ENCODE results near the gene CCDC24.

CCDC24 gene

GRCh38 chr1:43992232-43992995 lies 1.0 kb downstream of the CCDC24 start:
- no peak for TF ChIP-seq CTCF (IDR thresholded peaks at IDR 0.05; ENCODE audit: insufficient read depth, low read depth, low read length, missing control alignments)
- DNase-seq (ENCODE audit: low read depth), result no peak
- peak overlapping the region; percentile 62 for H3K4me3 ChIP-seq (ENCODE audit: low read length)

GRCh38 chr1:43993206-43993914 lies 2.0 kb downstream of the CCDC24 start:
- DNase-seq (ENCODE audit: low read depth), result no peak
- TF ChIP-seq CTCF (IDR thresholded peaks at IDR 0.05; ENCODE audit: insufficient read depth, low read depth, low read length, missing control alignments), result no peak
- no peak overlapping the region for H3K4me3 ChIP-seq (ENCODE audit: low read length)

- no peak for TF ChIP-seq CTCF (IDR thresholded peaks at IDR 0.05; ENCODE audit: insufficient read depth, low read depth, low read length, missing control alignments)
- peak; percentile 85 for DNase-seq (ENCODE audit: low read depth)
These were observed 2.7 kb downstream of the CCDC24 start for GRCh38 chr1:43994071-43994470.

GRCh38 chr1:43994794-43995790 lies 3.7 kb downstream of the CCDC24 start:
- no peak overlapping the region for H3K4me3 ChIP-seq (ENCODE audit: low read length)
- TF ChIP-seq CTCF (IDR thresholded peaks at IDR 0.05; ENCODE audit: insufficient read depth, low read depth, low read length, missing control alignments), result peak; percentile 19
- no peak for DNase-seq (ENCODE audit: low read depth)

More at GRCh38 chr1:43994071-43994470, 2.7 kb downstream of the CCDC24 start:
- H3K4me3 ChIP-seq (ENCODE audit: low read length), result no peak overlapping the region

- H3K4me3 ChIP-seq (ENCODE audit: low read length), result no peak overlapping the region
- TF ChIP-seq CTCF (IDR thresholded peaks at IDR 0.05; ENCODE audit: insufficient read depth, low read depth, low read length, missing control alignments), result no peak
- no peak for DNase-seq (ENCODE audit: low read depth)
These were observed 4.8 kb downstream of the CCDC24 start for GRCh38 chr1:43995984-43996732.

GRCh38 chr1:43996733-43997115 lies 5.3 kb downstream of the CCDC24 start:
- no peak for TF ChIP-seq CTCF (IDR thresholded peaks at IDR 0.05; ENCODE audit: insufficient read depth, low read depth, low read length, missing control alignments)
- no peak for DNase-seq (ENCODE audit: low read depth)
- no peak overlapping the region for H3K4me3 ChIP-seq (ENCODE audit: low read length)
